Measurements from ENCODE around the gene HOXD12. TPM values are rescaled to one million over a fixed set of nuclear protein-coding genes. Genes with fewer than 3 reads are reported as not detected.

The HOXD12 gene
- total RNA-seq, 2 experiments from 2014 or later: not detected

DNA sequence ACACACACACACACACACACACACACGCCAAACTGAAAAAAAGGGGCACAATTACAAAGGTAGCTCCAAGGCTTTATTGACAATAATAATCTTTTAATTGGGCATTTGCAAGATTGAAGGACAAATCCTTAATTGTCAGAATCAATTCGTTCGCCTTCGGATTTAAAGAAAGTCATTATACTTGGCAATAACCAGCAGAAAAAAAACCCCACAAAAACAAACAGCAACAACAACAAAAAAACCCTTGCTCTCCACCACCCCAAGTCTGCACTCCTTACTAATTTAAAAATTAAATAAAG is 28.1 kb downstream of the HOXD12 start:
- ATAC-seq (ENCODE audit: poor library complexity): no peak
- Mint-ChIP-seq H3K4me1 (ENCODE audit: low read depth) (peaks cover 49% of the 10 kb centered on the region), H3K36me3 (ENCODE audit: low read depth) (no peaks in the 10 kb centered on the region), H3K27me3 (peaks cover 85% of the 10 kb centered on the region), H3K27ac (peak overlapping the region; percentile 35), H3K4me3 (peak overlapping the region; percentile 31), H3K9me3 (no peaks in the 10 kb centered on the region)
- ChIA-PET CTCF (interaction anchor here (0.8 to 4.4 kb wide), 10 partner anchors 11 to 1034 kb away, joined by 3 to 42 read pairs (median 4); partner anchors contain the start of gene HOXD10), POLR2A (interaction anchor here (1.2 kb wide), 1 partner anchor 327 kb away, joined by 8 read pairs; no protein-coding TSS in a partner anchor)
- no peak for DNase-seq
- H3K27me3 ChIP-seq (ENCODE audit: control insufficient read depth in 1 of 2, insufficient read depth in 2 of 2, low read length in 2 of 2): peaks cover 80 to 90% of the 10 kb centered on the region in 2 experiments
- peaks cover 43% of the 10 kb centered on the region for H3K4me1 ChIP-seq (ENCODE audit: insufficient read depth, low read length)
- peaks cover 0 to 37% of the 10 kb centered on the region in 2 experiments for H3K9me3 ChIP-seq (ENCODE audit: control insufficient read depth in 1 of 2, insufficient read depth in 1 of 2, low read length in 2 of 2)
- no peaks in the 10 kb centered on the region for H3K36me3 ChIP-seq (ENCODE audit: insufficient read depth, low read length)
- no peak overlapping the region for H3K27ac ChIP-seq (ENCODE audit: low read depth in 1 of 2, low read length in 2 of 2)
- intact Hi-C loops (cut with DNase I, micrococcal nuclease): loop anchor here (1.0 to 10.0 kb wide), 9 partner anchors 47 to 1021 kb away; no protein-coding TSS in a partner anchor
- no peak overlapping the region for H3K4me3 ChIP-seq (ENCODE audit: low read length)
- TF ChIP-seq, protein P1, sequence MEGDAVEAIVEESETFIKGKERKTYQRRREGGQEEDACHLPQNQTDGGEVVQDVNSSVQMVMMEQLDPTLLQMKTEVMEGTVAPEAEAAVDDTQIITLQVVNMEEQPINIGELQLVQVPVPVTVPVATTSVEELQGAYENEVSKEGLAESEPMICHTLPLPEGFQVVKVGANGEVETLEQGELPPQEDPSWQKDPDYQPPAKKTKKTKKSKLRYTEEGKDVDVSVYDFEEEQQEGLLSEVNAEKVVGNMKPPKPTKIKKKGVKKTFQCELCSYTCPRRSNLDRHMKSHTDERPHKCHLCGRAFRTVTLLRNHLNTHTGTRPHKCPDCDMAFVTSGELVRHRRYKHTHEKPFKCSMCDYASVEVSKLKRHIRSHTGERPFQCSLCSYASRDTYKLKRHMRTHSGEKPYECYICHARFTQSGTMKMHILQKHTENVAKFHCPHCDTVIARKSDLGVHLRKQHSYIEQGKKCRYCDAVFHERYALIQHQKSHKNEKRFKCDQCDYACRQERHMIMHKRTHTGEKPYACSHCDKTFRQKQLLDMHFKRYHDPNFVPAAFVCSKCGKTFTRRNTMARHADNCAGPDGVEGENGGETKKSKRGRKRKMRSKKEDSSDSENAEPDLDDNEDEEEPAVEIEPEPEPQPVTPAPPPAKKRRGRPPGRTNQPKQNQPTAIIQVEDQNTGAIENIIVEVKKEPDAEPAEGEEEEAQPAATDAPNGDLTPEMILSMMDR (IDR thresholded peaks at IDR 0.05): no peak

DNA sequence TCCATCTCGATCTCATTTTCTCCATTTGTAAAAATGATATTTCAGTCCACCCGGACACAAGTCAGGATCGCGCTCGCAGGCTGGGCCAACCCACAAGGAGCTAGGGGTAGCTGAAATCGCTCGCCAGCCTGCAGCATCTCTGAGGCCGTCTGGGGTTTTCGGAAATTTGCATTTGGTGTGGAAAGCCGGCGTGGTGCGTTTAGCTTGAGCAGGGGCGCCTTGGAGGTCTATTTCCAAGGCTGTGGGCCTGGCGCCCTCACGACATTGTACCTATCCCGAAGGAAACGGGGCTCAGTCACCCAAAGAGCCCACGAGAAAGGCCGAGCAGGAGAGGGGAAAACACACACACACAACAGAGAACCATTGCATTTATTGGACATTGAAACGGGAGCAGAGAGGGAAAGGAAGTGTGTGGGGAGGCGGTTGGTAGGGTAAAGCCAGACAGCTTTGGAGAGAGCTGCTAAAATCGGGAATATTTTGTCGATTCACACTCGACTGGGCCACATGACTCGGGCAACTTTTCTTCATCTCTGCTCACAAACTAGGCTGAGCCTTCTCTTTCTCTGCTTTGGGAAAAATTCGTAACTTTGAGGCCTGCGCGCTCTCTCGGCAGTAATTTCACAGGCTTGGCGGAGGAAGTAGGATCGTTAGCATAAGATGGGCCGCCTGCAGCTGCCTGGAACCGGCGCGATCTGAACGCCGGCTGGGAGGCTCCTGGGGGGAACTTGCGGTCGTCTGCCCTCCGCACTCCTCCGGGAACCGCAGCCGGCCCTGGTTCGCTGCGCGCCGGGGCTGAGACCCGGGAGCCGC is 28.8 kb downstream of the HOXD12 start:
- Histone ChIP-seq H3K9me3 (ENCODE audit: control insufficient read depth in 1 of 2, insufficient read depth in 1 of 2, low read length in 2 of 2) (peaks cover 0 to 33% of the 10 kb centered on the region in 2 experiments), H3K27ac (ENCODE audit: low read depth in 1 of 2, low read length in 2 of 2) (no peak overlapping the region), H3K27me3 (ENCODE audit: control insufficient read depth in 1 of 2, insufficient read depth in 2 of 2, low read length in 2 of 2) (peaks cover 84 to 92% of the 10 kb centered on the region in 2 experiments), H3K36me3 (ENCODE audit: insufficient read depth, low read length) (no peaks in the 10 kb centered on the region), H3K4me1 (ENCODE audit: insufficient read depth, low read length) (peaks cover 39% of the 10 kb centered on the region), H3K4me3 (ENCODE audit: low read length) (no peak overlapping the region)
- H3K27me3 Mint-ChIP-seq: peaks cover 90% of the 10 kb centered on the region
- H3K9me3 Mint-ChIP-seq: no peaks in the 10 kb centered on the region
- H3K36me3 Mint-ChIP-seq (ENCODE audit: low read depth): no peaks in the 10 kb centered on the region
- POLR2A ChIA-PET: no interaction called here
- CTCF ChIA-PET: interaction anchor here (1.0 to 4.4 kb wide), 4 partner anchors 319 to 1021 kb away, joined by 3 to 42 read pairs (median 26); no protein-coding TSS in a partner anchor
- DNase-seq: no peak
- ATAC-seq (ENCODE audit: poor library complexity): no peak
- H3K27ac Mint-ChIP-seq: peak overlapping the region; percentile 35
- H3K4me3 Mint-ChIP-seq: peak overlapping the region; percentile 31
- intact Hi-C loops (cut with DNase I, micrococcal nuclease): loop anchor here (5.0 to 10.0 kb wide), 3 partner anchors 46 to 684 kb away; no protein-coding TSS in a partner anchor
- TF ChIP-seq, protein P1 (IDR thresholded peaks at IDR 0.05): no peak
- H3K4me1 Mint-ChIP-seq (ENCODE audit: low read depth): peaks cover 48% of the 10 kb centered on the region

DNA sequence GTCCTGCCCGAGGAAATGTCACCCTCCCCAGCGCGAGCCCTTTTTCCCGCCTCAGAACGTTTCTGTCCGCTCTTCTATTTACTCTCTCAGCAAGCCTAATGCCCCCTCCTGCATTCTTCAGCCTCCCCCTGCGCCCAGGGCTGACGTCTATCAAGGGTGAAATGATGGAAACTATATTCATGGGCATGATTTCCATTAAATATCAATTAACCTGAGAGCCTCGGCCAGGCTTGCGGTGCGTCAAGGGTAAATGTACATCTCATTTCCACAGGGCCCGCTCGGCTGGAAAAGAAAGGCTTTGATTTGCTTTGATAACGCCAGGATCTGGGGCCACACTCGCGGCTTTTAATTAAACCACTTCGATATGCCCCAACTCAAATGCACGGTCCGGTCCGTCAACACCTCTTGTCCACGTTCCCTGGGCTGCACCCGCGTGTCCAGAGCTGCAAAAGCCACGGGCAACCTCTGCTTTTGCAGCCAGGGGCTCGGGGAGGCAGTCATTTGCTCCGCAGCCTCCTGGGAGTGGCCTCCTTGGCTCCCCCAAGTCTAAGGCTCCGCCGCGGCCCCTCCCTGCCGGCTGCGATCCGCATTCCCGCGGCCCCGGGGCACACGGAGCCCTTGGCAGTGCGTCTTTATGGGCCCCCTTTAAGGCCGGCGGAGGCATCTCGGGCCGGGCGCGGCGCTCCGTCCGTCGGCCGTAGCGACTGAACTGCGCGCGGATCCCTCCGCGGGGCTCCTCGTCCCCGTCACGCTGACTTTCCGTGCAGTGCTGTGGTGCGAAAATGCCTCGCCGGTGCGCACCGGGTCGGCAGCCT is 29.6 kb downstream of the HOXD12 start, which contains the start of gene HOXD8:
Gene HOXD8 (plus strand): TSS at position 724 of the 815 bp plus-strand sequence. CDS start 662 bp downstream, outside the sequence.
- POLR2A ChIA-PET: no interaction called here
- Histone ChIP-seq H3K27me3 (ENCODE audit: control insufficient read depth in 1 of 2, insufficient read depth in 2 of 2, low read length in 2 of 2) (peaks cover 84 to 92% of the 10 kb centered on the region in 2 experiments), H3K36me3 (ENCODE audit: insufficient read depth, low read length) (no peaks in the 10 kb centered on the region), H3K4me1 (ENCODE audit: insufficient read depth, low read length) (peaks cover 33% of the 10 kb centered on the region), H3K9me3 (ENCODE audit: control insufficient read depth in 1 of 2, insufficient read depth in 1 of 2, low read length in 2 of 2) (peaks cover 0 to 27% of the 10 kb centered on the region in 2 experiments), H3K4me3 (ENCODE audit: low read length) (no peak within 1 kb of the TSS), H3K27ac (ENCODE audit: low read depth in 1 of 2, low read length in 2 of 2) (no peak within 1 kb of the TSS)
- TF ChIP-seq, protein P1 (IDR thresholded peaks at IDR 0.05): no peak
- CTCF ChIA-PET: no interaction called here
- peak within 1 kb of the TSS; percentile 35 for H3K27ac Mint-ChIP-seq
- DNase-seq: peak in 1 of 14 experiments; percentile 42
- peak within 1 kb of the TSS; percentile 70 for H3K4me3 Mint-ChIP-seq
- intact Hi-C loops (cut with DNase I, micrococcal nuclease): loop anchor here (5.0 to 10.0 kb wide), 3 partner anchors 46 to 683 kb away; no protein-coding TSS in a partner anchor
- peaks cover 42% of the 10 kb centered on the region for H3K4me1 Mint-ChIP-seq (ENCODE audit: low read depth)
- H3K9me3 Mint-ChIP-seq: no peaks in the 10 kb centered on the region
- no peaks in the 10 kb centered on the region for H3K36me3 Mint-ChIP-seq (ENCODE audit: low read depth)
- H3K27me3 Mint-ChIP-seq: peaks cover 90% of the 10 kb centered on the region
- ATAC-seq (ENCODE audit: poor library complexity): no peak

All from CD4-positive, alpha-beta T cell (primary cell).